GM19035 (cell line): ENCODE data around the gene UBE2O.
A peak's percentile ranks its signal among the peaks of the same experiment; 100 is the strongest.

ENCODE experiments used
- ATAC-seq: cut with Tn5 transposase; IDR thresholded peaks from one replicate; pipeline ENCODE4 v1.9.1; 2021; ENCODE audit not compliant: unreplicated experiment

The UBE2O gene

DNA sequence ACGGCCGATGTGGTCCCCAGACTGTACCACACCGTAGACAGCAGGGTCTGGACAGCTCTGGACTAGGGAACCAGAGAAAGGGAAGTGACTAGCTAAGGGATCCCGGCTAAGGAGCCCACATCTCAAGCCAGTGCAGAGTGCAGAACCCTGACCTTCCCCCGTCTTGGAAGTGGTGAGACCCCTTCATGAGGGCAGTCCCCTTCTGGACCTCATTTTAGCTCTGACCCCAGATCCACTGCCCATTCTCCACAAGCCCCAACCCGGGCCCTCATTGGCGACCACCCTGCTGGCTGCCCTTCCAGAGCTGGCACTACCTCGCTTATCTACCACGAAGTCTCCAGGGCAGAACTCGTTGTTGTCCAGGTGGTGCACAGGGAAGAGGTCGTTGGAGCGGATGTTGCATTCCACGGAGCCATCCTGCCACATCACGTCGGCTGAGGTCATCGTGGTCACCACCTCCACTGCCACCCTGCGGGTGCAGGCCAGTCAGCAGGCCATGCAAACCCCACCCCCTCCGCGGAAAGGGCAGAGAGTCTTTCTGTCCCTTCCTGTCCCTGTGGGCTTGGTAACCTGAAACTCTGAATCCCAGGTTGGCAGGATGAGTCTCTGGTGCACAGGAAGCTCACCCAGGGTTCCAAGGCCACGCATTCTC is 54.3 kb downstream of the UBE2O start:
- ATAC-seq, result no peak

DNA sequence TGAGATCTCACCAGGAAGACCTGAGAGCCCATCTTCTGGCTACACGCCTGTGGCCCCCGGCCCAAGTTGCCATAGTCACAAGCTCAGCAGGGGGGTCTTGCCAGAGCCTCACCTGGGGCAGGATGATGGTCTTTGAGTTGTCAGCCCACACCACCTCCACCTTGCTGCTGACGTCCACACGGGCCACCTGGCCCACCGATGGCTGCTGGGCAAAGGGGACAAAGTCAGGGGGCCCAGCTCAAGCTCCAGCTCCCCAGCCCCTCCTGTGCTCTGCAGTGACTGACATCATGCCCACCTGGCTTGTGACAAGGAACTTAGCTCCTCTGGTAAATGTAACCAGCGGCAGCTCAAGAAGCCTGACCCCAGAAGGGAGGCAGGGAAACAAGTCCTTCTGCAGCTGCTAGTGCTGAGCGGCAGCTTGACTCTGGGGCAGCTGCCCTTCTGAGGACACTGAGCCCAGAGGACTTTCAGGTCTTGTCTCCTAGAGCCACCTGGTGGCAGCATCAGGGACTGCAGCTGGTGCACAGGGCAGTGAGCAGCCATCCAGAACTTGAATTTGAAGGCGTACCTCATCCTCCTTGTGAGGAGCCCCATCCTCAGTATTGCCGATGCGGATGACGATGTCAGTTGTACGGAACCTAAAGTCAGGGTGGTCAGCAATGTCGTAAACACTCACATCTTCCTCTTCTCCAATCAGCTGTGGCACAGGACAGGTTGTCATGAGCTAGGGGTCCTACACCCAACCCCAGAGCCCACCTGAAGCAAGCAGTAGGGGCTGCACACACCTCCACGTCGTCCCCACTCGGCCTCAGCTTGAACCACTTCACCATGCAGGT is 55.0 kb downstream of the UBE2O start:
- no peak for ATAC-seq

DNA sequence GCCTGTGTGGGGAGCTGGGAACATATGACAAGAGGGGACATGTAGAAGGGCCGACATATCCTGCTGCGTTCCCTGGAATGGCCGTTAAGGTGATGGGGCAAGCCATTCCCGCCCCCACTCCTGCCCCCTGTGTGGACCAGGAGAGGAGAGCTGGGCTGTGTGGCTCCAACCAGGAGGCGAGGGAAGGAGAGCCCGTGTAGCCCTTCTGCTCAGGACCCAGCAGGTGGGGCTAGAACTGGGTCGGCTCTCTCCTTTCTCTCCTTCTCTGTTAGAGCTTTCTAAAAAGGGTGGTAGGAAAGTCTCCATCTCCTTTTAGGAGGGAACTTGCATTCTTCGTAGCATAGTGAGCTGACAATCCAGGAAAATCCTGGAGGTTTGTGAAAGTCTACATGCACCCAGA is 55.8 kb downstream of the UBE2O start:
- no peak for ATAC-seq

DNA sequence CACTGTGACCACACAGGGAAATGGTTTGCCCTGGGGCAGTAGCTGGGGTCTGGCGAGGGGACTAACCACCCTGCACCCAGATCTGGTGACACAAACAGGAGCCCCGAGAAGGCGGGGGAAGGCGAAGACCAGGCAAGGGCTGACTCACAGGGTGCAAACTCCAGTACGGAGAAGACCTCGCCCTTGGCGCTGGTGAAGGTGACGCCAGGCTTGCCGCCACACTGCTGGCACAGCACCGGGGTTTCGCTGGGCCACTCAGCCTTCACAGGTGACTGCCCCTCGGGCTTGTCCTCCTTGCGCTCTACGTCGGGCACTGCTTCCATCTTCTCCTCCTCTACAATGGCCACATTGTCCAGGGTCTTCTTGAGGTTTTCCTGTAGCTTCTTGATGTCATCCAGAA is 57.0 kb downstream of the UBE2O start:
- ATAC-seq, result no peak

GRCh38 chr17:76394166-76394565 is 58.8 kb downstream of the UBE2O start:
- ATAC-seq, result no peak

DNA sequence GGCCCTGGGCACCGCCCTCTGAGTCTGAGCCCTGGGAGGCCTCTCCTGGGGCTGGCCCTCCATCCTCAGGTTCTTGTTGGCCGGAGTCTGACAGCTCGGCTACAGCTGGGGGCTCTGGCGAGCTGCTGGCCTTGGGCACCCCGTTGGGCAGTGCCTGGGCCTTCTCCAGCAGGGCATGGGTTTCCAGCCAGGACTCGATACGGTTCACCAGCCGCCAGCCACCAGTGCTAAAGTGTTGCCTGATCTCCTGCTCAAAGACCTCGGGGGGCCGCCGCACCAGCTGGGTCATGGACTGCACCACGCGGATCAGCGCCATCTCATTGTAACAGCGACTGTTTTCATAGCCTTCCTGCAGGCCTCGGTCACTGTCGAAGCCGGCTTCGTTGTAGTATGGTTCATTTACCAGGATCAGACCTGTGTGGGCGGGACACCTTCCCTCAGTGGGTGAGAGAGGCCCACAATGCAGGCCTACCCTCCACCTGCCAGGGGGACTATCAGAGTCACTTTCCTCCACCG is 61.7 kb downstream of the UBE2O start:
- ATAC-seq, result no peak

- ATAC-seq, result no peak
Observed at GRCh38 chr17:76390003-76390421, 62.9 kb downstream of the UBE2O start.

GRCh38 chr17:76388966-76389888 is 63.7 kb downstream of the UBE2O start:
- ATAC-seq, result no peak

DNA sequence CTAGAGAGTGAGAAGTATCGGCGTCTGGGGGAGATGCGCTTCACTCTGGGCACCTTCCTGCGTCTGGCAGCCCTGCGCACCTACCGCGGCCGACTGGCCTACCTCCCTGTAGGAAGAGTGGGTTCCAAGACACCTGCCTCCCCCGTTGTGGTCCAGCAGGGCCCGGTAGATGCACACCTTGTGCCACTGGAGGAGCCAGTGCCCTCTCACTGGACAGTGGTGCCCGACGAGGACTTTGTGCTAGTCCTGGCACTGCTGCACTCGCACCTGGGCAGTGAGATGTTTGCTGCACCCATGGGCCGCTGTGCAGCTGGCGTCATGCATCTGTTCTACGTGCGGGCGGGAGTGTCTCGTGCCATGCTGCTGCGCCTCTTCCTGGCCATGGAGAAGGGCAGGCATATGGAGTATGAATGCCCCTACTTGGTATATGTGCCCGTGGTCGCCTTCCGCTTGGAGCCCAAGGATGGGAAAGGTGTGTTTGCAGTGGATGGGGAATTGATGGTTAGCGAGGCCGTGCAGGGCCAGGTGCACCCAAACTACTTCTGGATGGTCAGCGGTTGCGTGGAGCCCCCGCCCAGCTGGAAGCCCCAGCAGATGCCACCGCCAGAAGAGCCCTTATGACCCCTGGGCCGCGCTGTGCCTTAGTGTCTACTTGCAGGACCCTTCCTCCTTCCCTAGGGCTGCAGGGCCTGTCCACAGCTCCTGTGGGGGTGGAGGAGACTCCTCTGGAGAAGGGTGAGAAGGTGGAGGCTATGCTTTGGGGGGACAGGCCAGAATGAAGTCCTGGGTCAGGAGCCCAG is 65.8 kb downstream of the UBE2O start:
- ATAC-seq, result no peak

DNA sequence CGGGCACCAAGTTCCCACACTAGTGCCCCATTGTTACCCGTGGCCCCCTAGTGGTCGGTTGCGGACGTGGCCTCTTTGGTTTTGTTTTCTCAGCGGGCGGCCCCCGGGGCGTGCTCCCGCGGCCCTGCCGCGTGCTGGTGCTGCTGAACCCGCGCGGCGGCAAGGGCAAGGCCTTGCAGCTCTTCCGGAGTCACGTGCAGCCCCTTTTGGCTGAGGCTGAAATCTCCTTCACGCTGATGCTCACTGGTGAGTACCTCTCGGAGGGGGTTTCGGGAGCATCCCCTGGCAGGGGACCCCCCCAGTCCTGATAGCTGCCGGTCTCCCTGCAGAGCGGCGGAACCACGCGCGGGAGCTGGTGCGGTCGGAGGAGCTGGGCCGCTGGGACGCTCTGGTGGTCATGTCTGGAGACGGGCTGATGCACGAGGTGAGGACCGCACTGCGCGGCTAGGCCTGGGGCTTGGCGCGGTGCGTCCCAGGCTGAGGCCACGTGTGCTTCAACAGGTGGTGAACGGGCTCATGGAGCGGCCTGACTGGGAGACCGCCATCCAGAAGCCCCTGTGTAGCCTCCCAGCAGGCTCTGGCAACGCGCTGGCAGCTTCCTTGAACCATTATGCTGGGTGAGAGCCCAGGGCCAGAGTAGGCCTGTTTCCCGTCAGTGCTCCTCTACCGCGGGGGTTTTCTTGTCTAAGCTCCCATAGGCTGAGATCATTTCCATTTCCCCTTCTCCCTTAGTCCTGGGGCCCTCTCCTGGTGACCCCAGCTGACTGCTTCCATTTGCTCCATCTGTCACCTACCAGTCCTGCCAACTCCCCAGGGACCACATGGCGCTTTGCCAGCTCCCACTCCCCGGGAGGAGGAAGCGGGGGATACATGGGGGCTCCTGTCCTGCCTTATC is 66.8 kb downstream of the UBE2O start:
- no peak for ATAC-seq

GRCh38 chr17:76384987-76385891 is 67.7 kb downstream of the UBE2O start:
- ATAC-seq, result no peak

GRCh38 chr17:76384222-76384986 is 68.5 kb downstream of the UBE2O start, which contains the start of gene SPHK1:
Gene SPHK1, plus strand, starts transcription at chr17:76384609. Its CDS starts 1,036 bp downstream, at chr17:76385645.
- ATAC-seq, result peak; percentile 67

- peak; percentile 26 for ATAC-seq
Observed at GRCh38 chr17:76383546-76384221, 69.3 kb downstream of the UBE2O start.

DNA sequence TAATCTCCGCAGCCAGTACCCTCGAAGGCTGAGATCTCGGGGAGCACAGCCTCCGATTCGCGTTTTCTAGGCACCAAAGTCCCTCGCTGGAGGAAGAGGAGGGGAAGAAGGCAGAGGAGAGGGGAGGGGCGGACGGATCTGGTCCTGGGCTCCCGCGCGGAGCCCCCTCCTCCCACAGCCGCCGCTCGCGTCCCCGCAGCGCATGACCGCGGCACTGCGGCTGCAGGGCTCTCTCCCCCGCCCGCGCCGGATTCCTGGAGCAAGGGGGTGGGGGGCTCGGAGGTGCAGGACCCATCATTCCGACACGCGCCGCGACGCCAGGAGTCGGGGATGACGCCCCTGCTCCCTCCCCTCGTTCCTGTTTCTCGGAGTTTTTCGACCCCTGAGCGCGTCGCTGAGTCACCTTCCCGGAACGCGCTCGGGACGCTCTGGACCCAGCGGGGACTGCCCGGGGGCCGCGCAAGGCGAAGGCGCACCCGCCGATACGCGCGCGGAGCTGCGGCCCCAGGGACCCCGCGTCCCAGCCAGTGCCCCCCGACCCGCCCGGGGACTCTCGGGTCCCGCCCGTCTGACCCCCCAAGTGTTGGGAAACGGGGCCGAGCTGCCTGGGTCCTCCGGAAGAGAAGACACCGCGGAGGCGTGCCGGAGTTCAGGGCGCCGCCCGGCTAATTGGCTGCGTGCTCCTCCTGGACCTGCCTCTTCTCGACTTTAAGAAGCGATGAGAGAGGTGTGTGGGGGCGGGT is 70.0 kb downstream of the UBE2O start:
- ATAC-seq, result peak; percentile 35

- no peak for ATAC-seq
Observed at GRCh38 chr17:76382351-76382802, 70.6 kb downstream of the UBE2O start.
